Activated CD8-positive, alpha-beta memory T cell treated with anti-CD3 and anti-CD28 coated beads for 24 hours (primary cell): ENCODE results near the gene RNF8.
"Not testable (repeated sequence)": the region's sequence is repeated elsewhere in the genome, so short reads cannot be mapped to it uniquely, and the experiment has no call there.

Experiments
- DNase-seq: peaks from one replicate; pipeline ENCODE4 v3.0.0-alpha.2; 2020

Gene RNF8

DNA sequence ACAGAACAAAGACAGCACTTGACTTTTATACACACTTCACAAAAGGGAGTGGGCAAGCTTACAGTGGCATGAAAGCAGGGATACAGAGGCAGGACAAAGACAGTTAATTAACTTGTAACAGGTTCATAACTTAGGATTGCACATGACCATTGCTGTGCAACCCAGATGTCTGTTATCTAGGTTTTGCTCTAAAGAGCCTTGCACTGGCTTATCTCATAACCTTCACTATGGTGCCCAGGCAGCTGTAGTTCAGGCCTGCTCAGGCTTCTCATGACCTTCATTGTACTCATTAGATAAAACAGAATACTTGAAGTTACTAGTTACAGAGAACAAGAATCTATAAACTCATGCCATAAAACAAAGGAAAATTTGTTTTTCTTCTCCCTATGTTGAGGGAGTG lies 47.9 kb downstream of the RNF8 start:
- not testable (repeated sequence) for DNase-seq

DNA sequence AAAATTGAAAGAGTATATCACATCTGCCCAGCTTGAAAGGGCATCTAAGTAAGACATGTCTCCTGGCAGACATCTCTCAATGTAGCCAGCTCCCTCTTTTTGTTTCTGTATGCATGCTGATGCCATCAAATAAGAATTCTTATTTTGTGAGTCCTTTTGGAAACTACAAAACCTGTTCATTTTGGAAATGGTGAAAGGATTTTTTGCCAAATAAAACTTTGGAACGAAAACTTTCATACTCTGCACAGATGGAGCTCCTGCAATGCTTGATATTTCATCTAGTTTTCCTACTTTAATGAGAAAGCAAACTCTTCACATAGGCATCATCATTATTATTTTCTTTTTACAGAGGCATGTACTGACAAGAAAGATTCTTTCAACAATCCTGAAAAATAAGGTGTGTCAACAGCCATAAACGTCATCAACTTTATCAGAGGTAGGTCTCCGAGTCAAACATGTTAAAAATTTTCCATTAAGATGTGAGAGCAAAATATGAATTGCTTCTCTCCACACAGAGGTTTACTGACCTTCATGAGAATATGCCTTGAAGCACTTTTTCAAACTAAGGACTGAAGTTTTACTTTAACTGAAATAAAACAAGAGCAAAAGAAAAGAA lies 53.1 kb downstream of the RNF8 start:
- DNase-seq: no peak

DNA sequence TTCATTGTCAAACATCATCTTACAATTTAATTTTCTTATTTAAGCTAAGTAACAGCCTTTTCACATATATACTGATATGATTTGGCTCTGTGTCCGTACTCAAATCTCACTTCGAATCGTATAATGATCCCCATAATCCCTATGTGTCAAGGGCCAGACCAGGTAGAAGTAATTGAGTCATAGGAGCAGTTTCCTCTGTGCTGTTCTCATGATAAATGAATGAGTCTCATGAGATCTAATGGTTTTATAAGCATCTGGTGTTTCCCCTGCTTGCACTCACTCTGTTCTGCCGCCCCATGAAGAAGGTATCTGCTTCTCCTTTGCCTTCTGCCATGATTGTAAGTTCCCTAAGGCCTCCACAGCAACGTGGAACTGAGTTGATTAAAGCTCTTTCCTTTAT lies 54.2 kb downstream of the RNF8 start:
- no peak for DNase-seq

DNA sequence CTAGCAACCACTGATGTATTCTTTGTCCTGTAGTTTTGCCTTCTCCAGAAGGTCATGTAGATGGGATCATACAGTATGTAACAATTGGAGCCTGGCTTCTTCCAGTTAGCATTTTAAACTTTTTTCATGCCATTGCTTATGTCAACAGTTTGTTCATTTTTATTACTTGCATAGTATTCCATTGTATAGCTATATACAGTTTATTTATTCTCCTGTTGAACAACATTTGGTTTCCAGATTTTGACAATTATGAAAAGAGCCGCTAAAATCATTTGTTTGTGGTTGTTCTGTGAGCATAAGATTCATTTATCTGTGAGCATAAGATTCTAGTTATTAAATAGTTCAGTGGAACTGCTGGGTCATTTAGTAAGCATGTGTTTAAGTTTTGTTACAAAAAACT lies 55.7 kb downstream of the RNF8 start:
- DNase-seq: no peak

DNA sequence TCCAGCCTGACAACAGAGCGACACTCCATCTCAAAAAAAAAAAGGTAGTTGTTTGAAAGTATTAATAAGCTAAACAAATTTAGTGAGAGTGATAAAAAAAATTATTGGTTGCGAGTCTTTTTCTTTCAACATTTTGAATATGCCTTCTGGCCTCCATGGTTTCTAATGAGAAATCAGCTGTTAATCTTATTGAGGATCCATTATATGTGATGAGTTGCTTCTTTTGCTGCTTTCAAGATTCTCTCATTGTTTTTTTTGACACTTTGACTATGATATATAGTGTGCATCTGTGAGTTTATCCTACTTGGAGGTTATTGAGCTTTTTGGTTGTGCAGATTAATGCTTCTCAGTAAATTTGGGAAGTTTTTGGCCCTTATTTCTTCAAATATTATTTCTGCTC lies 63.6 kb downstream of the RNF8 start:
- no peak for DNase-seq

DNA sequence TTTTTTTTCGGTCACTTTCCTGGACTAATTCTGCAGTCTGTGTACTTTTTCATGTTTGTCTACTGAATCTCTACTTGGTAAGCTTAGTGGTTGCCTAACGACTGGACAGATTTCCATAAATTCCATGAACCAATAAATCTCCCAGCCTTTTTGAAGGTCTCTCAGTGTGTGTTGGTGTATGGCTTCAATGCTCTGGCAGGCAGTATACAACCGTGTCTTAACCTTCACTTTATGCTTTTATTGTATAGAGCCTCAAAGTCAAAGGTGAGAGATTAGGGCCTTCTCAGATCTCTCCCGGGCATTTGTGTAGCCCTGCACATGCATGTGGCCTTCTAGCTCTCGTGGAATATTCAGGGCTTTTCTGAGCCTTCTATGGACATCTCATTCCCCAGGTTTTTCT lies 64.9 kb downstream of the RNF8 start:
- DNase-seq: no peak

DNA sequence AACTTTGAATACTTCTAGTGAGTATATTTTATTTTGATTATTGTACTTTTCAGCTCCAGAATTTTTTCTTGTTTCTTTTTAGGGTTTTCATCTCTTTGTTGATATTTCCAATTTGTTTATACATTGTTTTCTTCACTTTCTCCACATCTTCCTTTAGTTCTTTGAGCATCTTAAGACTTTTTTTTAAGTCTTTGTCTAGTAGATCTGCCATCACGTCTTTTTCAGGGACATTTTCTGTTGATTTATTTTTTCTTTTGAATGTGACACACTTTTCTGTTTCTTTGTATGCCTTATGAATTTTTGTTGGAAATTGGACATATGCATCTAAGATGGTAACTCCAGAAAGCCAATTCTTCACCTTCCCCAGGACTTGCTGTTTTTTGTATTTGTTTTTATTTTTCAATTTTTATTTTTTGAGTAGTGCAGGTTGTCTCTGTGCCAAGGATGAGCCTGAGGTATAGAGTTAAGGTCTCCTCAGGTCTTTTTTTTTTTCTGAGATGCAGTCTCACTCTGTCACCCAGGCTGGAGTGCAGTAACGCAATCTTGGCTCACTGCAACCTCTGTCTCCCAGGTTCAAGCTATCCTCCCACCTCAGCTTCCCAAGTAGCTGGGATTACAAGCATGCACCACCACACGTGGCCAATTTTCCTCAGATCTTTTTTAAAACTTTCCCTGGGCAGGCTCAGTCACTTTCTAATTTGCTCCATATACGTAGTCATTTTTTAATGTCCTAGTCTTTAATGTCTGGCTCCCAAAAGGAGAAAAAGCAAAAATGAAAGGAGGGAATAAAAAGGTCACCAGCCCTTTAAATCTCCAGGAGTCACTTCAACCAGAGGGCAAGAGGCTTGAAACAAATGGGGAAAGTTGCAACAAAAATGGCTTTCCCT lies 72.5 kb downstream of the RNF8 start:
- no peak for DNase-seq

DNA sequence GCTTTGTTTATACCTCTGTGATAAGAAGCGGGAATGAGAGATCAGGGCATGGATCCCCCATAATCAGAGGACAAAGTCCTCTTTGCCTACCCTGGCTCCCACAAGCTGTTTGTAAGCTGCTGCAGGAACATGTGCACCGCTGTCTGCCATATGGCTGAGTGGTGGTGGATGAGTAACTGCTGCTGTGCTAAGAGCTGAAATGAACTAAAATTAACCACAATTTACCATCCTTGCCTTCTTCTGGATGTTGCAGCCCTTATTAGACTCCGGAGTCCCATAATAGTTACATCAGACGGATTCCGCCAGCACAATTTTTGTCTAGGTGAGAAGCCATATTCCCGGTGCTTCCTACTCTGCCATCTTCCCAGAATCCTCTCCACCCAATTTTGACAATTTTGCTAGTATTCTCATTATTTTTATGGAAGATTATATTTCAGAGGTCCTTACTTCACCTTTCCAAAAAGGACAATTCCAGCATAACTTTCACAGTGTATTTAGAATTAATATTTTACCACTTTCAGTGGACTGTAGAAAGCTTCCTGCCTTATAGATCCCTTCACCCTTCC lies 73.2 kb downstream of the RNF8 start:
- DNase-seq: no peak

DNA sequence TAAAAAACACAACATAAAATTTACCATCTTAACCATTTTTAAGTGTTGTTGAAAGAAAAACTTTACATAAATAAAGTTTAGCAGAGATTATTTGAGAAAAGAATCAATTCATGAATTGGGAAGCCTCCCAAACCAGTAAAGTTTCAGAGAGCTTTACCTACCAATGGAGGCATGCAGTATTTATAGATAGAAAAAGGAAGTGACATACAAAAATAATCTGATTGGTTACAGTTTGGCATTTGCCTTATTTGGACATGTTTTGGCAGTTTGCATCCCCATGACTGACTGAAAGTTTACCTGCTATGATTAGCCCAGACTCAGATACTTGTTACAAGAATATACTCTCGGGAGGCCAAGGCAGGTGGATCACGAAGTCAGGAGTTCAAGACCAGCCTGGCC lies 75.6 kb downstream of the RNF8 start:
- no peak for DNase-seq

DNA sequence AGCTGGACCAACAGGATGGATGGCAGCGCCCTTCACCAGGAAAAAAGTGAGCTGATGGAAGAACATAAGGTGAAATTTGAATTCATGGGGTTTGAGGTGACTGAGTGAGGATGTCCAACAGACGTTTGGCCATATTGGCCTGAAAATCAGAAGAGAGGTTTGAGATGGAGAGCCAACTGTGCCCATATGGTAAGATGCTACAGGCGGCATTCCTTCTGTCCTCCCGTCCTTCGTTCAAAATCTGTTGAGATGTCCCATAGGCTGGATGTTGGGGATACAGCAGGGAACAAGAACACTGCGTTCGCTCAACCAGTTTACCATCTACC lies 78.8 kb downstream of the RNF8 start:
- DNase-seq: no peak

DNA sequence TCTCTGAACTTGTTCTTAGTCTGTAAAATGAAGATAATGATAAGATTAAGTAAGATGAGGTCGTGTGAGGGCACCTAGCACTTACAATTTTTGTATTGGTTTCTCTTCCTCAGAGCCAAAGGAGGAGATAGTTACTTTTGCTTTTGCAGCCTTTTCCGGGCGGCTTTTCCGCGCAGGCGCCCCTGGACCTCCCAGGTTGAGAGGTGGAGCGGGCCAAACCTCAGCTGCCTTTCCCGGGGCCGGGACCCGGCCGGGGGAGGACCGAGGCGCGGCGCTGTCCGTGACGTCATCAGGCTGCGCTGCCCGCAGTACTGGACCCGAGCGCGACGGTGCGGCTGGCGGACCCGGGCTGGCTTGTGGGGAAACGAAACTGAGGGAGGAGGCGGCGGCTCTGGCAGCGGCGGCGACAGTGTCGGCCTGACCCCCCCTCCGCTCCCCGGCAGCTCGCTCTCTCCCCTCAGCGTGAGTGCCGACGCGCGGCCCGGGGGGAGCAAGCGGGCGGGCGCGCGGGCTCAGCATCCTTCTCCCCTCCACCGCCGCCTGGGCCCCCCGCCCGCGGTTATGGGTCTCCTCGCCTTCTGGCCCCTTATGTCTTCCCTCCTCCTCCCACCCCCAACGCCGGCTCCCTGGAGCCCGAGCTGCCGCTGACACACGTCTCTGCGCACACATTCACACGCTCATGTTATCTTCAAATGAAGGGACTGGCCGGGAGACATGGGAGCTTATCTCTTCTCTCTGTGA lies 79.3 kb downstream of the RNF8 start, which contains the start of gene CMTR1:
Gene CMTR1, plus strand, starts transcription at position 306 of the 741 bp plus-strand sequence. CDS start 2,409 bp downstream, outside the sequence.
- DNase-seq: peak; percentile 99

DNA sequence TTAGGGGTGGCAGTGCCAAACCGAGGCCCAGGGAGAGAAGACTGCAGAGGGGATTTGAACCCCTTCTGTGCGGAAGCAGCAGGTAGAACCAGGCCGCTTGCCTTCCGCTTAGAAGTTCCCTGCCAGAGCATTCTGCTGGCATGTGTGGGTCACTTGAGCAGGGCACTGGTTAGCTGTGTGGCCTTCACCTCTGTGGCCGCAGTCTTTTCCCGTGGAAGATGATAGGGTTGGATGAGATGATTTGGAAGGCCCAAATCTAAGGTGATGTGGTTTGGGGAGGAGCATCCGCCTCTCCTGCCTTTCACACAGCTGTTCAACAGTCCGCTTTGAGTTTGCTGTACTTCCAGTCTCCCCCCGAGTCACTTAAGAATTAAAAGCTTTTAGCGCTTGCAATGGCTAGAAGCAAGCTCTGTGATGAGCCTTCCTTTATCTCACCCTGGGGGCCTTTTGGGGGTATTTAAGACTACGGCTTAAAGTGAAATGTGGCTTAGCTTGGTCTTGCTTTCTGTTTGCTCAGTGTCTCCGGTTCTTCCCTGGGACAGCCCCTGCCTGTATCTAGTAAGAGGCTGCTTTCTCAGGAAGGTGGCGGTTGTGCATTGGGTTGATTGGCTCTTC lies 80.0 kb downstream of the RNF8 start:
- DNase-seq: no peak

DNA sequence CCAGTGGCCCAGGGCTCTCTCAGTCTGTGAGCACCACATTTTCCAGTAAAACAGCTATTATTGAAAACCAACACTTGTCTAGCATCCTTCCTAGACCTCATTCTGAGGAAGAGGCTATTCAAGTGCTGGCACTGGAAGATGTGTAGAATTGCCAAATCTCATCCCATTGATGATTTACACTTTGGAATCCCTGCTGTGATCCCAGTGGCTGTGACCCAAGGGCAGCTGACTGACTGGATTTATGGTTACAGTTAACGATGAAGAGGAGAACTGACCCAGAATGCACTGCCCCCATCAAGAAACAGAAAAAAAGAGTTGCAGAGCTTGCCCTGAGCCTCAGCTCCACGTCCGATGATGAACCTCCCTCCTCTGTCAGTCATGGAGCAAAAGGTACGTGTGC lies 81.6 kb downstream of the RNF8 start:
- DNase-seq: no peak

DNA sequence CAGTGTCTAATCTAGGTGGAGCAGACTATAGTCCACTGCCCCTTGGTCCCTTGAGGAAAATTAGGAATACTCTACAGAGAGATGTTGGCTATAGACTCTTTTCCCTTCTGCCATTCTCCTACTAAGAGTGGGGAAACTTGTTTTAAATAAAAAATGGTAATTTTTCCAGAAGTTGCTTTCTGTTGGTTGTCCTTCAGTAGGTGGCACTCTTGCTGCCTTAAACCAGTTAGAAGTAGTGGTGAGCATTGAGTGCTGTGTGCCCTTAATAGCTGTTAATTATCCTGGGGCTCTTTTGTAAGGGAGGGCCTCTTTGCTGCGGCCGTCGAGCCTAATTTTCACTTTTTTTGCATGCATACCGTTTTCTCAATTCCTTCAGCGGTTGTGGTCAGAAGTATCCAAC lies 82.0 kb downstream of the RNF8 start:
- DNase-seq: no peak

DNA sequence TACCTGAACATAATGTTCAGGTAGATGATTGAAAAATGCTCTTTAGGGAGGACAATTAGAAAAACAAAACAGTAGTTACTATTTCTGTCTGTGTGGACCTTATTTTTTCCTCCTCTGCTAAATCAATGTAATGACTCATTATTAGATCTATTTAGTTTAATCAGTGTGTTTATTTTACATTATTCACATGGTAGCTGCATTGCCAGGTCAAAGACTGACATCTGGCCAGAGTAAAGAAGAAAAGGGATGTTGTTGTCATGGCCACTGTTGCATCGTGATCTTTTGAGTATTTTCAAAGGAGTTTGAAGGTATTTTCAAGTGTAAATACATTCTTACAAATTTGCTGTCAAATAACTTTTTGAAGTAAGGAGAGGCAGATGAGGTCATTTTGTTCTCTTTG lies 85.1 kb downstream of the RNF8 start:
- no peak for DNase-seq

DNA sequence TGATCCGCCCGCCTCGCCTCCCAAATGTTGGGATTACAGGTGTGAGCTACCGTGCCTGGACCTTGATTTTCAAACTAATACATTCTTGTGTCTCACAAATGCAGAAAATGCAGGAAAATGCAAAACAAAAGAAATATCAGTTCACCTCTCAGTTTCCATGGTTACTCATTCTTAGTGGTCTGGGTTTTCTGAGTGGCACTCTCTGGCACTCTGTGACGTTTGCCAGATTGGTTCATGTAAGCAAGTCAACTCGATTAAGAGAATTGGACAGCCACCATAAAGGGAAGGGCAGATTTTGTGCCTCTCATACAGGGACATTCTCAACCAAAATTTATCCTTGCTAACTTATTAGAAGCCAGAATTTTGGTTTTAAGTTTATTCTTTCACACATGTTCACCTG lies 87.9 kb downstream of the RNF8 start:
- no peak for DNase-seq

DNA sequence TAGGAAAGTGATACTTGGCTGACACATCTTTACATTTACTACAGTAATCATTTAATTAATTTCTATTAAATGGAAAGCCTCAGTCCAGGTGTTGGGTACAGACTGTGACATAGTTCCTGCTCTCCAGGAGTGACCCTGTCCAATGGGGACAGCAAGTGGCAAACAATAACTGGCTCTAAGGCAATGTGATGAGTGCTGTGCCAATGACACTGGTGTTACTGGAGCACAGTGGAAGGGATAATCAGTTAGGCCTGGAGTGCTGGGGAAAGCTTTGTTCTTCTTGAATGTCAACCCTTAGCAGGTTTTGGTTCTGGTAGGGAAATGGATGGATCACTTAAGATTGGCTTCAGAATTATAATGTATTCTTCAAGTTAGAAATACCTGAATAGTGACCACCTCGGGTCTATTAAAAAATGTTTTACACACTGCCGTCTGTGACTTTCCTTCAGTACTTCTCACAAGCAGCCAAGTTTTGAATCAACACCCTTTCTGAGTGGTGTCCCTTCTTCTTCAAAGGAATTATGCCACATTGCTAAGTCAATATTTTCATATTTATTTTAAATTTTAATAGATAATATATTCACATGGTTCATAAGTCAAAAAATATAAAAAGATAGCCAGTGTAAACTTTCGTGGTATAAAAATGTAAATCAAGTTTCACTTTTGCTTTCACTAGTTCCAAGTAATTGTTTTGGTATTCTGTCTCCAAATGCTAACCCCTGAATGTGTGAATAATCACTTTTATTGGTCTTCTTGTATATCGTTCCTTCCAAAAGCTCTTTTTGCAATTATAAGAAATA lies 88.8 kb downstream of the RNF8 start:
- DNase-seq: no peak

DNA sequence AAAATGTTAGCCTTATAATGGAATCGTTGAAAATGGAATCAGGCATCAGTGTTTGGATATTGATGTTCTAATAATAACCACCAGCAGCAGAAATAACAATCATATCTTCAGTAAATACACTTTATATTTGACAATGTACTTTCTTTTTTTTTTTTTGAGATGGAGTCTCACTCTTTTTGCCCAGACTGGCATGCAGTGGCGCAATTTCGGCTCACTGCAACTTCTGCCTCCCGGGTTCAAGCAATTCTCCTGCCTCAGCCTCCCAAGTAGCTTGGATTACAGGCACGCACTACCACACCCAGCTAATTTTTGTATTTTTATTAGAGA lies 89.4 kb downstream of the RNF8 start:
- not testable (repeated sequence) for DNase-seq
